ENCODE results near the gene COL8A2. TPM values are rescaled to one million over a fixed set of nuclear protein-coding genes. Genes with fewer than 3 reads are reported as not detected.

COL8A2 gene
- total RNA-seq, 4 donors from 2014 or later: 0.61 to 1.6 (median 0.81) TPM

- Histone ChIP-seq H3K36me3 (no peaks in the 10 kb centered on the region), H3K9me3 (no peaks in the 10 kb centered on the region), H3K4me3 (peak within 1 kb of the TSS; percentile 77 to 99 (median 92)), H3K27me3 (no peaks in the 10 kb centered on the region), H3K27ac (peak within 1 kb of the TSS; percentile 96 to 100 (median 99)), H3K4me1 (peaks cover 55 to 63% of the 10 kb centered on the region in 2 donors)
- TF ChIP-seq CTCF (IDR thresholded peaks at IDR 0.05 in 4 of 5, conservative IDR thresholded peaks at IDR 0.05 in 1 of 5): no peak
- TF ChIP-seq POLR2A (IDR thresholded peaks at IDR 0.05): peak; percentile 95 to 98
- intact Hi-C loops (cut with DNase I; ENCODE audit: low total_unique reads) (no loop called here), in situ Hi-C loops (cut with MboI; ENCODE audit: low sequenced_read_pairs in 4 of 4) (loop anchor here in 1 of 4 donors (10.0 kb wide), 1 partner anchor 129 kb away; no protein-coding TSS in a partner anchor)
- peak; percentile 79 to 86 for DNase-seq
- ATAC-seq: peak; percentile 78 to 81
These were observed 30.6 kb upstream of the COL8A2 start, which contains the start of gene MAP7D1 for GRCh38 chr1:36155408-36156328. TSS of gene MAP7D1 (plus strand) at chr1:36156160. CDS start at chr1:36156418, 258 bp downstream.

- DNase-seq: peak in 1 of 2 donors; percentile 72
- Histone ChIP-seq H3K27me3 (no peaks in the 10 kb centered on the region), H3K4me3 (peak overlapping the region; percentile 66 to 99 (median 88)), H3K9me3 (no peaks in the 10 kb centered on the region), H3K36me3 (no peaks in the 10 kb centered on the region), H3K27ac (peak overlapping the region; percentile 96 to 100 (median 99)), H3K4me1 (peaks cover 55 to 63% of the 10 kb centered on the region in 2 donors)
- TF ChIP-seq CTCF (IDR thresholded peaks at IDR 0.05 in 4 of 5, conservative IDR thresholded peaks at IDR 0.05 in 1 of 5): no peak
- TF ChIP-seq POLR2A (IDR thresholded peaks at IDR 0.05): no peak
- in situ Hi-C loops (cut with MboI; ENCODE audit: low sequenced_read_pairs in 4 of 4) (loop anchor here in 3 of 4 donors (5.0 to 10.0 kb wide), 3 partner anchors 32 to 132 kb away; no protein-coding TSS in a partner anchor), intact Hi-C loops (cut with DNase I; ENCODE audit: low total_unique reads) (no loop called here)
- ATAC-seq: peak in 1 of 2 donors; percentile 7
These were observed 29.9 kb upstream of the COL8A2 start for GRCh38 chr1:36154765-36155407.

GRCh38 chr1:36154335-36154734, 29.3 kb upstream of the COL8A2 start:
- DNase-seq: no peak
- Histone ChIP-seq H3K9me3 (no peaks in the 10 kb centered on the region), H3K4me3 (no peak overlapping the region), H3K27ac (peak overlapping the region in 3 of 4 donors; percentile 98 to 100 (median 100)), H3K36me3 (no peaks in the 10 kb centered on the region), H3K4me1 (peaks cover 51 to 59% of the 10 kb centered on the region in 2 donors), H3K27me3 (no peaks in the 10 kb centered on the region)
- intact Hi-C loops (cut with DNase I; ENCODE audit: low total_unique reads): no loop called here
- in situ Hi-C loops (cut with MboI; ENCODE audit: low sequenced_read_pairs in 4 of 4): loop anchor here in 3 of 4 donors (5.0 to 10.0 kb wide), 3 partner anchors 33 to 133 kb away; no protein-coding TSS in a partner anchor
- ATAC-seq: no peak
- TF ChIP-seq CTCF (IDR thresholded peaks at IDR 0.05 in 4 of 5, conservative IDR thresholded peaks at IDR 0.05 in 1 of 5): no peak
- no peak for TF ChIP-seq POLR2A (IDR thresholded peaks at IDR 0.05)

- Histone ChIP-seq H3K9me3 (no peaks in the 10 kb centered on the region), H3K27ac (peak overlapping the region; percentile 90 to 100 (median 98)), H3K27me3 (no peaks in the 10 kb centered on the region), H3K4me3 (no peak overlapping the region), H3K4me1 (peaks cover 47 to 56% of the 10 kb centered on the region in 2 donors), H3K36me3 (no peaks in the 10 kb centered on the region)
- DNase-seq: no peak
- intact Hi-C loops (cut with DNase I; ENCODE audit: low total_unique reads): no loop called here
- in situ Hi-C loops (cut with MboI; ENCODE audit: low sequenced_read_pairs in 4 of 4): loop anchor here in 3 of 4 donors (5.0 to 10.0 kb wide), 3 partner anchors 34 to 134 kb away; no protein-coding TSS in a partner anchor
- no peak for TF ChIP-seq POLR2A (IDR thresholded peaks at IDR 0.05)
- no peak for TF ChIP-seq CTCF (IDR thresholded peaks at IDR 0.05 in 4 of 5, conservative IDR thresholded peaks at IDR 0.05 in 1 of 5)
- ATAC-seq: no peak
These were observed 28.5 kb upstream of the COL8A2 start for GRCh38 chr1:36153476-36153875.
